NCI-H1930 (cell line): ENCODE measurements around the gene MED17.
"Not testable (repeated sequence)": the region's sequence is repeated elsewhere in the genome, so short reads cannot be mapped to it uniquely, and the experiment has no call there.

Experiments
- DNase-seq, 2 experiments: peaks; one replicate each; lab custom pipeline; 2025; lab: John Stamatoyannopoulos, UW

MED17 gene

GRCh38 chr11:93757924-93758865 is 25.9 kb upstream of the MED17 start:
- DNase-seq = no peak

GRCh38 chr11:93759123-93759522 is 25.0 kb upstream of the MED17 start:
- DNase-seq = not testable (repeated sequence)

- no peak for DNase-seq
These were observed 22.2 kb upstream of the MED17 start for GRCh38 chr11:93761910-93762309.

- DNase-seq = no peak
These were observed 18.5 kb upstream of the MED17 start for GRCh38 chr11:93765551-93765950.

- DNase-seq = no peak
These were observed 17.6 kb upstream of the MED17 start for GRCh38 chr11:93766504-93766903.

- DNase-seq = no peak
These were observed 17.1 kb upstream of the MED17 start for GRCh38 chr11:93767018-93767417.

GRCh38 chr11:93770160-93770559 is 13.9 kb upstream of the MED17 start:
- no peak for DNase-seq

- no peak for DNase-seq
These were observed 12.0 kb upstream of the MED17 start for GRCh38 chr11:93772123-93772522.

GRCh38 chr11:93773045-93773477 is 11.0 kb upstream of the MED17 start:
- no peak for DNase-seq

- DNase-seq = no peak
These were observed 10.4 kb upstream of the MED17 start for GRCh38 chr11:93773601-93774200.

- not testable (repeated sequence) for DNase-seq
These were observed 9.5 kb upstream of the MED17 start for GRCh38 chr11:93774560-93774959.

GRCh38 chr11:93775289-93775688 is 8.8 kb upstream of the MED17 start:
- no peak for DNase-seq

- no peak for DNase-seq
These were observed 720 bp upstream of the MED17 start for GRCh38 chr11:93783362-93783761.

- DNase-seq = no peak
These were observed 327 bp upstream of the MED17 start for GRCh38 chr11:93783765-93784144.

- DNase-seq = no peak
These were observed 866 bp downstream of the MED17 start for GRCh38 chr11:93784935-93785360.

- no peak for DNase-seq
These were observed 7.4 kb downstream of the MED17 start for GRCh38 chr11:93791493-93791892.

GRCh38 chr11:93796441-93797231 is 12.6 kb downstream of the MED17 start:
- DNase-seq = no peak

- no peak for DNase-seq
These were observed 17.3 kb downstream of the MED17 start for GRCh38 chr11:93801366-93801765.

- no peak for DNase-seq
These were observed 20.8 kb downstream of the MED17 start for GRCh38 chr11:93804879-93805278.

GRCh38 chr11:93807980-93808379 is 23.9 kb downstream of the MED17 start:
- DNase-seq = no peak

GRCh38 chr11:93813974-93814373 is 29.9 kb downstream of the MED17 start:
- DNase-seq = no peak

GRCh38 chr11:93814966-93815633 is 31.0 kb downstream of the MED17 start:
- no peak for DNase-seq
